Stimulated activated CD4-positive, alpha-beta T cell treated with anti-CD3 and anti-CD28 coated beads, Interleukin-2, amount 100 ng/mL, for 4 hours (primary cell): Measurements from ENCODE around the gene STK4.

Experiments
- DNase-seq: peaks from one replicate; pipeline ENCODE4 v3.0.0-alpha.2; 2020; ENCODE audit warnings: low read depth

Gene STK4

DNA sequence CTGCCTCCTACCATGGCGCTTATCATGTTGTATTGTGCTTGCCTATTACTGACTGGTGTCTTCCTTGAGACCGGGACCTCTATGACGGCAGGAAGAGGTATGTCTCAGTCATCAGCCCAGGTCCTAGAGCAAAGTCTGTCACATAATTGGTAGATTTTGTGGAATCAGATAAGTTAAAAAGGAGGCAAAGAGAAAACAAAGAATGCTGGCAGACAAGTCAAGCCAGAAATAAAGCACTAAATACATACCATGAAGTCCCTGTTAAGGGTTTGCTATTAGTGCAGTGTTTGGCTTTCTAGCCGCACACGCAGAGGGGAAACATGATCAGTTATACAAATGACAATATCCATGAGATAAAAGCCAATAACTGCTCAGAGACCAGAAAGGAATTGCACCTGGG is 12.1 kb upstream of the STK4 start:
- no peak for DNase-seq

DNA sequence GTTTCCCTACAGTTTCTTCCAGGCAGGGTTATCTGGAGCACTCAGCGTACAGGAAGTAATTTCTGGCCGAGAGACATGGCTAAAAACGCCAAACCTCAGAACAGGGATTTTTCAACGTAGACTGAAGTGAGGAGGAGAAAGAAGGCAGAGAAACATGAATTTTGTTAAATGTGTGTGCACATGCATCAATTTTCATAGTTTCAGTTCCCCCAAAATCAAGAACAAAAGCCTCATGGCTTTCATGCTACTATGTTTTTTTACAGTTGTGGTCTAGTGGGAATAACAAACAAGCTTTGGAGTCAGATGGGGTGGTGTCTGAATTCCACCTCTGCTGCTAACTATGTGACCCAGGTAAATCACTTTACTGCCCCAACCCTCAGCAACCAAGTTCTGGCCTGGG is 11.0 kb upstream of the STK4 start:
- no peak for DNase-seq

GRCh38 chr20:44956410-44956809 is 9.9 kb upstream of the STK4 start:
- no peak for DNase-seq

GRCh38 chr20:44958276-44958675 is 8.0 kb upstream of the STK4 start:
- no peak for DNase-seq

DNA sequence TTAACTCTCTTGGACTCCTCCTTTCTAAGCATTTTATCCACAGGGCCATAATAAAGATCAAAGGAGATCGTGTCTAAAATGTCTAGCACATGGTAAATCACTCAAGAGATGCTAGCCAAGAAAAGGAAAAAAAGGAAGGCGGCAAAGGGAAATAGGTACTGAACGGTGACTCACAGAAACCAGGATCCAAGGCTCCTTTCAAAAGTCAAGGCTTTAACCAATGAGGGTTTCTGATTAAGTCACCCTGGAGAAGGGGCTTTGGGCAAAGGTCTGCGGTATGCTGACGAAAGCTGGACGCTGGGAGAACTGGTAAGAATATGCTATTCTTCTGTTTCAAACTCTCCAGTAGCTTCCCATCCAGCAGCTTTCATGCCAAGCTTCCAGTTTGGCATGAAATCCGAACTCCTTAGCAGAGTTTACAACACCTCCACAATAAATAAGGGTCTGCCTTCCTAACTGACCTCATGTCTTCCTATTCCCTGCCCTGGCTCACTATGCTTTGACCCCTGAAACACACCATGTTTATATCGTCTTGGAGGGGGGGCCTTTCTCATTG is 7.2 kb upstream of the STK4 start:
- no peak for DNase-seq

DNA sequence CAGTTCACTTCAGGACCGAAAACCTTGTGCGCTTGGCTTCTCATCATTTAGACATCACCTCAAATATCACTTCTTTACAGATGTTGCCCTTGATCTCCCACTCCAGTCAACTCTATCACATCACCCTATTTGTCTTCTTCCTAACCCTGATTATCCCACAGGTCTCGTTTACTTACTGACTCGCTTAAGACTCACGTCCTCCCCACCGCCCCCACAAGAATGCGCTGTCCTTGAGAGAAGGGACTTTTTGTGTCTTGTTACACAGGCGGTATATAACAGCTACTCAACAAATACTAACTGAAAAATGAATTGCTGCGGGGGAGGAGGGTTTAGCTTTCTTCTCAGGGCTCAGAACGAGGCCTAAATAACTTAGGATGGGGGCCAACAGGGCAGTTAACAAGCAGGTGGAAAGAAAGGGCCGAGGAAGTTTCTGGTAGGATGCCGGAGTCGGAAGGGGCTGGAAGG is 6.6 kb upstream of the STK4 start:
- DNase-seq: peak; percentile 81

- peak; percentile 96 for DNase-seq
Measured at GRCh38 chr20:44960103-44960852, 6.0 kb upstream of the STK4 start, which contains the start of gene TOMM34. TSS of gene TOMM34 (minus strand) at chr20:44960397. CDS start at chr20:44960333, 64 bp downstream.

DNA sequence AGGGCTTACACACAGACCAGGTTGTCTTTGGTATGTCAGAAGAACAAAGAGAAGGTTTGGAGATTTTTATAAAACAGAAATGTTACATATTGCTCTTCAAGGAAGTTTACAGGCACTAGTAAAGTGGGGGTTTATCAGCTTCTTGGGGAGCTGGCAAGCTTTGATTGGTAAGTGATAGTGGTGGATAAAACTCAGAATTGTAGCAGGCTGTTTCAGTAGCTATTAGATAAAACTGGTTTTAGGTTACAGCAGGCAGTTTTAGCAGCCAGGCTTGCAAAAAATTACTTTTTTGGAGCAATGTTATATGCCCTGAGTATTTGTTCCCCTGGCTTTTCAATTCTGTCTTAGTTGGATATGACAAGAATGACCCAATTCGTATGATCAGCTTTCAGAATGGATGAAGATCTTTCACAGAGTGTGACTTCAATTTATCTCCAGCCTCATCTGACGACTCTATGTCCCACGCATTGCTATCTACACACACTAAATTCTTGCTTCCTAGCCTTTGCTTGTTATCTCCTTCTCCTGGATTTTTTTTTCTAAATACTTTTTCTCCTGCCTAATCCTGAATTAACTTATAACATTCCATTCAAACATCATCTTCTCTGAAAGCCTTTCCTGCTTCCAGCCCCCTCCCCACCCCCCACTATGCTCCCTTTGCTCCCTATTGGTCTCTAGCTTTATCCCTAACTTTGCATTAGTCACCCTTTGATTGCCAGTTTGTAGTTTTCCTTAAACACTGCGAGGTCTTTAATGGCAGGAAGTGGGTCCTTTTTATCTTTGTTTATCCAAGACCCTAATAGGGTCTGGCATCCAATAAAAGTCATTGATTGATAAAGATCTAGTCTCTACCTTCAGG is 5.1 kb upstream of the STK4 start:
- DNase-seq: no peak

GRCh38 chr20:44961870-44962267 is 4.4 kb upstream of the STK4 start:
- DNase-seq: no peak

- no peak for DNase-seq
Measured at GRCh38 chr20:44962483-44962882, 3.8 kb upstream of the STK4 start.

DNA sequence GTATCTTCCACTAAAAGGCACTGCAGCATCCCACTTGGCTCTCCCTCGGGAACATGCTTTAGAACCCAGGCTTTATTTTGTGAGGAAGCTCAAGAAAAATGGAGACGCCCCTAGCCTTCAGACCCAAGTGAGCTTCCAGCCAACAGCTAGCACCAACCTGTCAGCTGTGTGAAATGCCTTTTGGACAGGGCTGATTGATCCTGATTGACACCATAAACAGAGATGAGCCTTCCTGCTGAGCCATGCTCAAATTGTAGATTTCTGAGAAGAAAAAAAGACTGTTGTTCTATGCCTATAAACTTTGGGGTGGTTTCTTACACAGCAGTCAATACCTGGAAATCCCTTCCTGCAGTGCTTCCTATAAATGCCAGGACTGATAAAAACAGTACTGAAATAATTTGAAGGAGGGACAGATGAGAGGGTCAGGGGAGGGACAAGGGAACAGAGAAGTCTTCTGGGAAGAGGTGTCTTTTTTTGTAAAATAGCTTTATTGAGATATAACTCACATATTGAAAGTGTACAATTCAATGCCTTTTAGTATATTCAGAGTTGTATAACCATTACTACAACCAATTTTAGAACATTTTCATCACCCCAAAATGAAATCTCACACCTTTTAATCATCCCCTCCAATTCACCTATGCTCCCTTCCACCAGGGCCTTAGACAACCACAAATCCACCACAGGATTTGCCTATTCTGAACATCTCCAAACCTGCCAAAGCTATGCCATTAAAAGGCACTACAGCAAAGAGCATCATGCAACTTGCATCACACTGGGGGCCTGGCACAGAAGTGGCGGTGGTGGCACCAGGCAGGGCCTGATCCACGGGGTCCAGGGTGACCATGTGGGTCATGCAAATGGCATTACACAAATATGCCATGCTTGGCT is 2.7 kb upstream of the STK4 start:
- no peak for DNase-seq

DNA sequence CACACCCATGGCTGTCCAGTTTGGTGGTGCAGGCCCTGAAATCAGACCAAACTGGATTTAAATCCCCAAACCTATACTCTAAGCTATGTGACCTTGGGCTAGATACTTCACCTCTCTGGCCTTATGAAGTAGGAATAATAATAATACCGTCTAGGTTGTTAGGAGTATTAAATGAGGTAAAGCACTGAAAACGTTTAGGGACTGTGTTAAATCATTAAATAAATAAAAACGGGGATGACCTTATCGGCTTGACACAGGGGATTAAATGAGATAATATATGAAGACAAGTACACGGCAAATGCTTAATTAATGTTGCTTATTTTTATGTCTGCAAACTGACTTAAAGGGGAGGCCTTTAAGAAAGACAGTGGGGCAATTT is 672 bp upstream of the STK4 start:
- DNase-seq: no peak

GRCh38 chr20:44967207-44967807 is 995 bp downstream of the STK4 start:
- DNase-seq: no peak

DNA sequence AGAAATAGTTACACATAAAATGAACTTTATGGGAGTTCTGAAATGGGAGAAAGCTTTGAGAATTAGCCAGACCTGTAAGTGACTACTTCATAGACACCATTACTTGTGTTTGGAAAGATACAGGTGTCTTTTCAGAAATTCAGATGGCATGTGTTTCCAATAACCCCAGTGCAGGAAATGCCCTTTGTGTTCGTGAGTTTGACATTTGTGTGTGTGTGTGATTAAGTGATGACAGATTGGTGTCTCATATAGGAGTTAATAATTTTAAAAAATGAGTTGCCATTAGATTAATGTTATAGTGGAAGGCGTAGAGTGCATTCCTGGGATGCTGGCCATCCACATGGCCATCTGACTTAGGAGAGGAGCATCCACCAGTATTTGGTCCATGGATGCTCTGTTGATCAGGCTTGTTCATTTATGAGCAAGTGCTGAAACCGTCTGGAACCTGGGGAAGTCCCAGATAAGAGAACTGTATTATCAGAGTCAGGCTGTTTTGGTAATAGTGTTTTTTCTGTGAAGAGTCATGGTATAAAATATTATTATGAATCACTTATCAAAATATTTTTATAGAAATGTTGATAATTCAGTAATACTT is 3.1 kb downstream of the STK4 start:
- no peak for DNase-seq

GRCh38 chr20:44970243-44970757 is 4.0 kb downstream of the STK4 start:
- no peak for DNase-seq

DNA sequence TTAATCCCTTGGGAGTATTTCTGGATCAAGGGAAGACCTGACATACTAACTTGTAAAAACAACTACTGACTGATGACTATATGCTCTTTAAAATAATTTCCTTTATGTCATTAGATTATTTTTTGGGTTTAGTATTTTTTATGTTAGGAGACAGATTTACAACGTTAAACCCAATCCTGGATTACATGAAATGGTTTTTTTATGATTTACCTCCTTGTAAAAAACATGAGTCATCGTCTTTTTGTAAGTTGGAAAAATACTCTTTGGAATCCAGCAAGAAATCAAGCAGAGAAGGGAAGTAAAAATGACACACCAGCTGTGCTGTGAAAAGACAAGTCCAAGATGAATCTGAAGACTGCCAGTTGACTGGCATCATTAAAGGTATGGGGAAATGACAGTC is 6.7 kb downstream of the STK4 start:
- no peak for DNase-seq

GRCh38 chr20:44976698-44977097 is 10.4 kb downstream of the STK4 start:
- no peak for DNase-seq

GRCh38 chr20:44979090-44979621 is 12.8 kb downstream of the STK4 start:
- peak; percentile 64 for DNase-seq

- no peak for DNase-seq
Measured at GRCh38 chr20:44981736-44982406, 15.6 kb downstream of the STK4 start.

- no peak for DNase-seq
Measured at GRCh38 chr20:44983093-44983674, 16.9 kb downstream of the STK4 start.
